M059J (cell line): ENCODE results near the gene MLN. TPM values are rescaled to one million over a fixed set of nuclear protein-coding genes. Genes with fewer than 3 reads are reported as not detected.

Experiments used
- DNase-seq: peaks from one replicate; pipeline ENCODE4 v3.0.0-alpha.2; 2012; ENCODE audit warnings: low read depth
- total RNA-seq: library from RNA; depleted of rRNA; stranded (reverse); fragments of >200 nt; shearing (Covaris generic); gene quantifications from 2 replicates; pipeline ENCODE4 v1.2.3, GENCODE V29; 2014

Gene MLN
- total RNA-seq, 1 experiment from 2014 or later, result not detected

GRCh38 chr6:33771146-33772081 is 32.4 kb downstream of the MLN start:
- peak; percentile 97 for DNase-seq

GRCh38 chr6:33770833-33771145 is 33.0 kb downstream of the MLN start:
- no peak for DNase-seq

GRCh38 chr6:33770124-33770832 is 33.5 kb downstream of the MLN start:
- no peak for DNase-seq

- no peak for DNase-seq
Observed at GRCh38 chr6:33769248-33769821, 34.5 kb downstream of the MLN start.

- DNase-seq, result peak; percentile 88
Observed at GRCh38 chr6:33768644-33769120, 35.1 kb downstream of the MLN start.

GRCh38 chr6:33766921-33767907 is 36.6 kb downstream of the MLN start:
- no peak for DNase-seq

GRCh38 chr6:33765368-33765767 is 38.4 kb downstream of the MLN start:
- no peak for DNase-seq

GRCh38 chr6:33764036-33764435 is 39.8 kb downstream of the MLN start:
- no peak for DNase-seq

GRCh38 chr6:33763483-33763882 is 40.3 kb downstream of the MLN start:
- no peak for DNase-seq

GRCh38 chr6:33762713-33763112 is 41.1 kb downstream of the MLN start:
- no peak for DNase-seq

- peak; percentile 55 for DNase-seq
Observed at GRCh38 chr6:33761922-33762629, 41.7 kb downstream of the MLN start.

GRCh38 chr6:33761581-33761921 is 42.3 kb downstream of the MLN start:
- DNase-seq, result no peak

- no peak for DNase-seq
Observed at GRCh38 chr6:33759887-33760629, 43.7 kb downstream of the MLN start.

- no peak for DNase-seq
Observed at GRCh38 chr6:33758815-33759216, 45.0 kb downstream of the MLN start.

- no peak for DNase-seq
Observed at GRCh38 chr6:33757906-33758305, 45.9 kb downstream of the MLN start.

- no peak for DNase-seq
Observed at GRCh38 chr6:33757113-33757512, 46.7 kb downstream of the MLN start.

GRCh38 chr6:33756211-33756954 is 47.4 kb downstream of the MLN start:
- DNase-seq, result no peak

- no peak for DNase-seq
Observed at GRCh38 chr6:33755070-33755869, 48.5 kb downstream of the MLN start.

GRCh38 chr6:33754222-33754621 is 49.6 kb downstream of the MLN start:
- no peak for DNase-seq
